H1 (cell line): ENCODE data around the gene LHFPL2. TPM values are rescaled to one million over a fixed set of nuclear protein-coding genes. Genes with fewer than 3 reads are reported as not detected.

Source experiments
- CTCF ChIA-PET: fragments of 300-600 bp; sonication (Branson Sonifier 250); formaldehyde crosslinking; loops from one replicate; lab custom pipeline; 2021; ENCODE audit not compliant: partially characterized antibody; lab: Charles Lee
- POLR2A ChIA-PET: fragments of 300-600 bp; sonication (Branson Sonifier 250); formaldehyde crosslinking; loops from one replicate; lab custom pipeline; 2021; ENCODE audit warnings: inconsistent platforms; ENCODE audit not compliant: partially characterized antibody; lab: Charles Lee
- DNase-seq, 2 experiments: peaks; one replicate each; pipeline versions ENCODE4 v3.0.0 to v3.0.0-alpha.2; 2010 to 2022; ENCODE audit warnings: low spot score in 2 of 2, low read depth in 1 of 2, mixed read lengths in 1 of 2
- FAIRE-seq: peaks from 2 replicates; lab custom pipeline; 2011; peaks lifted over from hg19 to GRCh38; lab: Jason Lieb, UNC
- H2AFZ ChIP-seq: 2 replicates; pipeline ENCODE4 v1.8.1; 2012; ENCODE audit warnings: low read length, inconsistent platforms
- H2AK5ac ChIP-seq: 2 replicates; pipeline ENCODE4 v1.6.1; 2013; ENCODE audit warnings: low read depth, low read length
- H2BK120ac ChIP-seq: replicated peaks from 2 replicates; pipeline ENCODE3; 2013; ENCODE audit warnings: low read depth, low read length, inconsistent platforms
- H2BK12ac ChIP-seq: 2 replicates; pipeline ENCODE4 v1.6.1; 2013; ENCODE audit warnings: low read depth, low read length
- H2BK15ac ChIP-seq: 2 replicates; pipeline ENCODE4 v1.6.1; 2013; ENCODE audit warnings: low read length
- H2BK20ac ChIP-seq: 2 replicates; pipeline ENCODE4 v1.6.1; 2013; ENCODE audit warnings: low read length
- H2BK5ac ChIP-seq: 2 replicates; pipeline ENCODE4 v1.6.1; 2013; ENCODE audit warnings: low read depth, low read length
- H3K14ac ChIP-seq: 2 replicates; pipeline ENCODE4 v1.6.1; 2013; ENCODE audit warnings: inconsistent platforms; ENCODE audit not compliant: insufficient read length
- H3K18ac ChIP-seq: 2 replicates; pipeline ENCODE4 v1.6.1; 2013; ENCODE audit warnings: low read length; ENCODE audit errors: extremely low read depth
- H3K23ac ChIP-seq: 2 replicates; pipeline ENCODE4 v1.6.1; 2013; ENCODE audit warnings: inconsistent platforms; ENCODE audit not compliant: insufficient read length
- H3K23me2 ChIP-seq: 2 replicates; pipeline ENCODE4 v1.6.1; 2013; ENCODE audit warnings: low read depth, low read length
- H3K27ac ChIP-seq: 2 replicates; pipeline ENCODE4 v1.6.1; 2011; ENCODE audit warnings: low read depth, low read length, inconsistent platforms
- H3K27me3 ChIP-seq, 4 experiments: replicated peaks in 1 of 4; 1 replicate in 1 of 4; 2 replicates in 3 of 4; pipeline versions ENCODE4 v1.6.1 to v1.8.1; 2011 to 2013; ENCODE audit warnings: low read length in 3 of 4, mild to moderate bottlenecking in 3 of 4, inconsistent platforms in 2 of 4, mixed read lengths in 2 of 4, moderate library complexity in 1 of 4; ENCODE audit not compliant: control insufficient read depth in 3 of 4, insufficient read depth in 3 of 4; ENCODE audit errors: extremely low read depth in 1 of 4
- H3K36me3 ChIP-seq, 4 experiments: 2 replicates each; pipeline versions ENCODE4 v1.6.1 to v1.8.1; 2011 to 2013; ENCODE audit warnings: mild to moderate bottlenecking in 4 of 4, low read length in 3 of 4, moderate library complexity in 2 of 4, control low read depth in 1 of 4, inconsistent platforms in 1 of 4; ENCODE audit not compliant: insufficient read depth in 4 of 4, control insufficient read depth in 2 of 4
- H3K4ac ChIP-seq: replicated peaks from 2 replicates; pipeline ENCODE3; 2013; ENCODE audit warnings: low read length, low read depth, mixed read lengths, inconsistent platforms; ENCODE audit not compliant: insufficient read length
- H3K4me1 ChIP-seq, 4 experiments: replicated peaks in 1 of 4; 1 replicate in 1 of 4; 2 replicates in 3 of 4; pipeline versions ENCODE4 v1.6.1 to v1.8.1; 2011 to 2013; ENCODE audit warnings: low read length in 3 of 4, inconsistent platforms in 2 of 4, mixed read lengths in 1 of 4; ENCODE audit not compliant: insufficient read depth in 4 of 4, control insufficient read depth in 3 of 4
- H3K4me2 ChIP-seq, 2 experiments: 2 replicates each; pipeline versions ENCODE4 v1.6.1 to v1.8.1; 2011 to 2013; ENCODE audit warnings: low read depth in 2 of 2, low read length in 2 of 2, control low read depth in 1 of 2, inconsistent platforms in 1 of 2, mild to moderate bottlenecking in 1 of 2; ENCODE audit not compliant: insufficient read depth in 1 of 2
- H3K4me3 ChIP-seq, 4 experiments: fragments of 200-600, 300-600 bp in 1 of 4; sonication (generic), shearing (Covaris generic), sonication (Bioruptor Twin) in 1 of 4; 2 replicates each; pipeline versions ENCODE4 v1.5.1 to v1.8.1; 2011 to 2016; ENCODE audit warnings: low read length in 4 of 4, low read depth in 3 of 4, control low read depth in 2 of 4, inconsistent platforms in 2 of 4, mild to moderate bottlenecking in 2 of 4, mixed read lengths in 1 of 4, moderate library complexity in 1 of 4; ENCODE audit not compliant: insufficient read depth in 2 of 4; ENCODE audit errors: extremely low read depth in 1 of 4
- H3K56ac ChIP-seq: replicated peaks from 2 replicates; pipeline ENCODE3; 2013; ENCODE audit warnings: low read depth, mild to moderate bottlenecking, mixed read lengths, low read length, inconsistent platforms; ENCODE audit not compliant: insufficient read length
- H3K79me1 ChIP-seq: 2 replicates; pipeline ENCODE4 v1.6.1; 2013; ENCODE audit warnings: low read depth, low read length, control low read depth
- H3K79me2 ChIP-seq, 2 experiments: 2 replicates each; pipeline versions ENCODE4 v1.6.1 to v1.8.1; 2012 to 2013; ENCODE audit warnings: low read length in 2 of 2, mild to moderate bottlenecking in 2 of 2, inconsistent platforms in 1 of 2; ENCODE audit not compliant: insufficient read depth in 2 of 2, control insufficient read depth in 1 of 2
- H3K9ac ChIP-seq, 4 experiments: replicated peaks in 1 of 4; 1 replicate in 1 of 4; 2 replicates in 3 of 4; pipeline versions ENCODE4 v1.6.1 to v1.8.1; 2011 to 2013; ENCODE audit warnings: low read depth in 3 of 4, low read length in 3 of 4, control low read depth in 2 of 4, mild to moderate bottlenecking in 2 of 4, moderate library complexity in 2 of 4, inconsistent platforms in 1 of 4; ENCODE audit errors: extremely low read depth in 1 of 4
- H3K9me3 ChIP-seq, 2 experiments: 2 replicates each; pipeline versions ENCODE4 v1.6.1 to v1.8.1; 2012 to 2013; ENCODE audit warnings: mild to moderate bottlenecking in 2 of 2, moderate library complexity in 2 of 2, control low read depth in 1 of 2, inconsistent platforms in 1 of 2, low read depth in 1 of 2, low read length in 1 of 2, mixed read lengths in 1 of 2; ENCODE audit not compliant: insufficient read depth in 2 of 2
- H4K20me1 ChIP-seq, 2 experiments: replicated peaks in 1 of 2; 2 replicates each; pipeline versions ENCODE3 to v1.8.1; 2011 to 2013; ENCODE audit warnings: inconsistent platforms in 2 of 2, low read length in 2 of 2, mild to moderate bottlenecking in 1 of 2; ENCODE audit not compliant: insufficient read depth in 2 of 2, control insufficient read depth in 1 of 2
- H4K5ac ChIP-seq: 2 replicates; pipeline ENCODE4 v1.6.1; 2013; ENCODE audit warnings: low read length, low read depth, mixed read lengths, inconsistent platforms; ENCODE audit not compliant: insufficient read length
- H4K8ac ChIP-seq: 2 replicates; pipeline ENCODE4 v1.8.0; 2013; ENCODE audit warnings: mild to moderate bottlenecking, moderate library complexity, low read length, inconsistent platforms; ENCODE audit not compliant: insufficient read depth; ENCODE audit errors: extremely low read depth
- H4K91ac ChIP-seq: replicated peaks from 2 replicates; pipeline ENCODE3; 2013; ENCODE audit warnings: low read length, mixed read lengths, inconsistent platforms; ENCODE audit not compliant: insufficient read length
- ASH2L ChIP-seq: fragments of 200-600, 300-600 bp; sonication (generic); IDR thresholded peaks from one replicate; pipeline ENCODE4 v1.7.1; 2017; ENCODE audit warnings: low read length
- CBX8 ChIP-seq: fragments of 300-800, 300-1000 bp; sonication (generic); IDR thresholded peaks from 2 replicates; pipeline ENCODE4 v1.7.1; 2016; ENCODE audit warnings: low read depth, low read length, borderline replicate concordance
- CHD1 ChIP-seq: IDR thresholded peaks from 2 replicates; pipeline ENCODE4 v1.6.1; 2012; ENCODE audit warnings: low read depth, low read length, improper control_type of control experiment
- CTBP2 ChIP-seq: IDR thresholded peaks from 2 replicates; pipeline ENCODE4 v1.7.0; 2011; ENCODE audit warnings: borderline replicate concordance, mild to moderate bottlenecking, moderate library complexity, mixed read lengths, low read length; ENCODE audit not compliant: insufficient read depth, insufficient read length
- HDAC2 ChIP-seq, 2 experiments: fragments of 300-600 bp in 1 of 2; sonication (generic) in 1 of 2; IDR thresholded peaks; 2 replicates each; pipeline ENCODE4 v1.6.1; 2011 to 2012; ENCODE audit warnings: low read depth in 2 of 2, low read length in 2 of 2, mild to moderate bottlenecking in 2 of 2, moderate library complexity in 2 of 2, borderline replicate concordance in 1 of 2, inconsistent platforms in 1 of 2
- POLR2AphosphoS5 ChIP-seq: IDR thresholded peaks from 2 replicates; pipeline ENCODE4 v1.6.1; 2011; ENCODE audit warnings: low read depth, low read length
- SRF ChIP-seq: IDR thresholded peaks from 2 replicates; pipeline ENCODE4 v1.6.1; 2011; ENCODE audit warnings: mild to moderate bottlenecking, low read depth, low read length, moderate library complexity
- YY1 ChIP-seq: IDR thresholded peaks from 2 replicates; pipeline ENCODE4 v1.6.1; 2011; ENCODE audit warnings: low read depth, mild to moderate bottlenecking, low read length
- WGBS, 2 experiments: shearing (Covaris generic) in 1 of 2; methylation state at CpG; one replicate each; pipeline versions ENCODE4 v1.1.6 to v1.1.7; 2013 to 2015; ENCODE audit warnings: low lambda C conversion rate in 2 of 2, mixed read lengths in 2 of 2, inconsistent platforms in 1 of 2, low coverage in 1 of 2, missing lambda C conversion rate in 1 of 2; ENCODE audit not compliant: insufficient replicate concordance in 2 of 2, insufficient coverage in 1 of 2, insufficient read length in 1 of 2; ENCODE audit errors: extremely low coverage in 1 of 2, missing lambda C conversion rate in 1 of 2; 5-methylcytosine and 5-hydroxymethylcytosine counted together
- polyA plus RNA-seq, 7 experiments: library from polyadenylated mRNA; depleted of rRNA in 3 of 7; stranded (reverse) in 5 of 7; unstranded in 2 of 7; fragments of >200 nt in 5 of 7; fragments of 200-250 nt in 2 of 7; gene quantifications; 1 replicate in 5 of 7; 2 replicates in 1 of 7; 4 replicates in 1 of 7; pipeline versions ENCODE4 v1.2.1 to v1.2.3, GENCODE V29; 2011 to 2013; ENCODE audit warnings: missing spikeins in 2 of 7, mixed read lengths in 2 of 7
- total RNA-seq: library from RNA; stranded (reverse); fragmentation: NEBNext Ultra II Directional; extraction: Animal tissue kit (Norgen Biotek cat#: 25700); gene quantifications from 2 replicates; pipeline ENCODE4 v1.2.1, GENCODE V29; 2021
- TF ChIP-seq, protein P1 (sequence below), 3 experiments: IDR thresholded peaks; 1 replicate in 2 of 3; 2 replicates in 1 of 3; pipeline versions ENCODE4 v1.5.1 to v1.6.1; 2011; ENCODE audit warnings: low read length in 3 of 3, mild to moderate bottlenecking in 3 of 3, inconsistent platforms in 2 of 3, low read depth in 1 of 3, moderate library complexity in 1 of 3; ENCODE audit not compliant: insufficient read depth in 1 of 3; ENCODE audit errors: control extremely low read depth in 1 of 3

Gene LHFPL2
- total and polyA plus RNA-seq, 2 of the 8 experiments (the other 6 are each of a cell fraction or from before 2014, with no cell fraction given) = 9.6 to 43.0 TPM

DNA sequence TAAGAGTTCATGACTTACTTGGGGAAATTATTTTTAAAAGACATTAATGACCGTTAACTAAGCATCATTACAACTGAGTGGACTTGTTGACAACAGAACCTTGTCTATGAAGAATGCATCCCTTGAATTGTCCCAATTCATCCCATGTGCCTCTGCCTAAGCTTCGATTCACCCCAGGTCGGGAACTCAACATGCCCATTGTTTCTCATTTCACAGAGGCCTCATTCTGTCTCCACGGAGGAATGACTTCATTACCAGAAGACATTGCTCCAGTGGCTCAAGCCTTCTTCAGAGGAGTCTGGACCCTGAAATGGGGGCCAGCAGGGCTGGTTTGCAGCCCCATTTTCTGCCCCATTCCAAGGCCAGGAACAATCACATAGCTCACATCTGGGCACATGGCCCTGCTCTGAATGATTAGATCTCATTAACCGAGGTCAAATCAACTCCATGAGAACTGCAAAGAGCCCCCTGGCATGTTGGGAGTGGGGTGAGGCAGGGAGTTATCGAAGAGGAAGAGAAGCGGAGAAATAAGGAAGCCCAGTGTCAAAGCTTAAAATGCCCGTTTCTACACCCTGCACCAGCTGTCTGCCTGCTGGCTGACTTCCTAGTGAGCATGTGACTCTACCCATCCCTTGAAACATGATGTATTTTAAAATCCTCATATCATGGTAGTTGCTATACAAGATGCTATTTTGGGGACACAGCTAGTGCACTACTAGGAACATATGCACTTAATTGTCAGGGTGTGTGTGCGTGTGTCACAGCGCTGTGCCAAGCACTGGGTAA lies 137.3 kb downstream of the LHFPL2 start:
- Histone ChIP-seq H4K20me1 (no peaks in the 10 kb centered on the region), H3K14ac (no peak overlapping the region), H4K5ac (no peak overlapping the region), H3K9ac (no peak overlapping the region), H3K23me2 (peaks cover 3% of the 10 kb centered on the region), H3K9me3 (no peaks in the 10 kb centered on the region), H2BK120ac (no peak overlapping the region), H3K23ac (no peak overlapping the region), H2AK5ac (no peak overlapping the region), H3K79me1 (peaks cover 4% of the 10 kb centered on the region), H3K27ac (no peak overlapping the region), H2BK5ac (no peak overlapping the region), H3K4me2 (no peak overlapping the region; a peak in 2 of 4 replicates), H2BK15ac (no peak overlapping the region), H2BK20ac (no peak overlapping the region), H3K36me3 (no peaks in the 10 kb centered on the region; a peak in 1 of 8 replicates), H2BK12ac (no peak overlapping the region), H3K56ac (no peak overlapping the region), H3K4me3 (no peak overlapping the region), H2AFZ (no peak overlapping the region), H3K27me3 (no peaks in the 10 kb centered on the region), H4K91ac (no peak overlapping the region), H4K8ac (no peak overlapping the region), H3K4me1 (peaks cover 5 to 19% (median 6%) of the 10 kb centered on the region in 4 experiments), H3K18ac (no peak overlapping the region), H3K4ac (no peak overlapping the region), H3K79me2 (peaks cover 0 to 14% of the 10 kb centered on the region in 2 experiments; a peak in 1 of 4 replicates)
- ChIA-PET CTCF (interaction anchor here (0.6 to 4.5 kb wide), 14 partner anchors 9 to 267 kb away, joined by 3 to 31 read pairs (median 4); no protein-coding TSS in a partner anchor), POLR2A (interaction anchor here (1.3 kb wide), 1 partner anchor 8 kb away, joined by 3 read pairs; no protein-coding TSS in a partner anchor)
- WGBS, 2 experiments = 84% methylated on average over 10 of the region's 10 CpGs; no CpG with 5 or more reads in 1 of the 2 experiments
- DNase-seq (no peak), FAIRE-seq (no peak)
- TF ChIP-seq HDAC2 (IDR thresholded peaks at IDR 0.05; ENCODE audit: borderline replicate concordance in 1 of 2, low read depth in 2 of 2, low read length in 2 of 2) (no peak), YY1 (no peak), CHD1 (no peak), CTBP2 (no peak), POLR2AphosphoS5 (no peak), ASH2L (no peak), SRF (no peak), CBX8 (no peak)
- TF ChIP-seq, protein P1, sequence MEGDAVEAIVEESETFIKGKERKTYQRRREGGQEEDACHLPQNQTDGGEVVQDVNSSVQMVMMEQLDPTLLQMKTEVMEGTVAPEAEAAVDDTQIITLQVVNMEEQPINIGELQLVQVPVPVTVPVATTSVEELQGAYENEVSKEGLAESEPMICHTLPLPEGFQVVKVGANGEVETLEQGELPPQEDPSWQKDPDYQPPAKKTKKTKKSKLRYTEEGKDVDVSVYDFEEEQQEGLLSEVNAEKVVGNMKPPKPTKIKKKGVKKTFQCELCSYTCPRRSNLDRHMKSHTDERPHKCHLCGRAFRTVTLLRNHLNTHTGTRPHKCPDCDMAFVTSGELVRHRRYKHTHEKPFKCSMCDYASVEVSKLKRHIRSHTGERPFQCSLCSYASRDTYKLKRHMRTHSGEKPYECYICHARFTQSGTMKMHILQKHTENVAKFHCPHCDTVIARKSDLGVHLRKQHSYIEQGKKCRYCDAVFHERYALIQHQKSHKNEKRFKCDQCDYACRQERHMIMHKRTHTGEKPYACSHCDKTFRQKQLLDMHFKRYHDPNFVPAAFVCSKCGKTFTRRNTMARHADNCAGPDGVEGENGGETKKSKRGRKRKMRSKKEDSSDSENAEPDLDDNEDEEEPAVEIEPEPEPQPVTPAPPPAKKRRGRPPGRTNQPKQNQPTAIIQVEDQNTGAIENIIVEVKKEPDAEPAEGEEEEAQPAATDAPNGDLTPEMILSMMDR (IDR thresholded peaks at IDR 0.05; ENCODE audit: control extremely low read depth in 1 of 3, insufficient read depth in 1 of 3, low read depth in 1 of 3, low read length in 3 of 3) = no peak
